ENCODE measurements around the gene LARP4B. TPM values are rescaled to one million over a fixed set of nuclear protein-coding genes. Genes with fewer than 3 reads are reported as not detected.

The LARP4B gene
- total RNA-seq, 3 donors from 2014 or later, result 97.5 to 155 (median 116) TPM

DNA sequence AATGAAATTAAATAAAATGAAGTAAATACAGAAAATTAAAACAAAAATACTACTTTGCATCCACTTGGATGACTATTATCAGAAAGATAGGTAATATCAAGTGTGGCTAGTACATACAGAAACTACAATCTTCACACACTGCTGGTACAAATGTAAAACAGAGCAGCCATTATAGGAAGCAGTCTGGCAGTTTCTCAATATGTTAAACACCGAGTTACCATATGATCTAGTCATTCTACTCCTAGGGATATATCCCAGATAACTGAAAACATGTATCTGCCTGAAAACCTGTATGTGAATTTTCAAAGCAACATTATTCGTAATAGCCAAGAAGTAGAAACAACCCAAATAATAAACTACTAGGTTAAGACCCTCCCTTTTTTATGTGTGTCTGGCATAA is 33.4 kb downstream of the LARP4B start:
- Histone ChIP-seq H3K4me1 (ENCODE audit: low read depth) (no peaks in the 10 kb centered on the region), H3K4me3 (no peak overlapping the region), H3K9me3 (no peaks in the 10 kb centered on the region), H3K36me3 (ENCODE audit: low read depth) (no peaks in the 10 kb centered on the region)
- TF ChIP-seq, protein P1, sequence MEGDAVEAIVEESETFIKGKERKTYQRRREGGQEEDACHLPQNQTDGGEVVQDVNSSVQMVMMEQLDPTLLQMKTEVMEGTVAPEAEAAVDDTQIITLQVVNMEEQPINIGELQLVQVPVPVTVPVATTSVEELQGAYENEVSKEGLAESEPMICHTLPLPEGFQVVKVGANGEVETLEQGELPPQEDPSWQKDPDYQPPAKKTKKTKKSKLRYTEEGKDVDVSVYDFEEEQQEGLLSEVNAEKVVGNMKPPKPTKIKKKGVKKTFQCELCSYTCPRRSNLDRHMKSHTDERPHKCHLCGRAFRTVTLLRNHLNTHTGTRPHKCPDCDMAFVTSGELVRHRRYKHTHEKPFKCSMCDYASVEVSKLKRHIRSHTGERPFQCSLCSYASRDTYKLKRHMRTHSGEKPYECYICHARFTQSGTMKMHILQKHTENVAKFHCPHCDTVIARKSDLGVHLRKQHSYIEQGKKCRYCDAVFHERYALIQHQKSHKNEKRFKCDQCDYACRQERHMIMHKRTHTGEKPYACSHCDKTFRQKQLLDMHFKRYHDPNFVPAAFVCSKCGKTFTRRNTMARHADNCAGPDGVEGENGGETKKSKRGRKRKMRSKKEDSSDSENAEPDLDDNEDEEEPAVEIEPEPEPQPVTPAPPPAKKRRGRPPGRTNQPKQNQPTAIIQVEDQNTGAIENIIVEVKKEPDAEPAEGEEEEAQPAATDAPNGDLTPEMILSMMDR (IDR thresholded peaks at IDR 0.05), result no peak
- ATAC-seq, result no peak
- DNase-seq, result no peak
- intact Hi-C loops (cut with DNase I, micrococcal nuclease), result no loop called here

DNA sequence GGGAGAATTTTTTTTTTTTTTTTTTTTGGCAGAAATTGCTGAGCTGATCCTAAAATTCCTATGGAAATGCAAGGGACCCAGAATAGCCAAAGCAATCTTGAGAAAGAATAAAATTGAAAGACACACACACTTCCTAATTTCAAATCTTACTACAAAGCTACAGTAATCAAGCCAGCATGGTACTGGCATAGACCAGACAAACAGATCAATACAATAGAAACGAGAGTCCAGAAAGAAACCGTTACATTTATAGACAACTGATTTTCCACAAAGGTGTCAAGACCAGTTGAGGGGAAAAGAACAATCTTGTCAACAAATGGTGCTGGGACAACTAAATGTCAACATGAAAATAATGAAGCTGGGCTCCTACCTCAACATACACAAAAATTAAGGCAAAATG is 34.5 kb downstream of the LARP4B start:
- no peak for ATAC-seq
- intact Hi-C loops (cut with DNase I, micrococcal nuclease), result no loop called here
- TF ChIP-seq, protein P1 (IDR thresholded peaks at IDR 0.05), result no peak

DNA sequence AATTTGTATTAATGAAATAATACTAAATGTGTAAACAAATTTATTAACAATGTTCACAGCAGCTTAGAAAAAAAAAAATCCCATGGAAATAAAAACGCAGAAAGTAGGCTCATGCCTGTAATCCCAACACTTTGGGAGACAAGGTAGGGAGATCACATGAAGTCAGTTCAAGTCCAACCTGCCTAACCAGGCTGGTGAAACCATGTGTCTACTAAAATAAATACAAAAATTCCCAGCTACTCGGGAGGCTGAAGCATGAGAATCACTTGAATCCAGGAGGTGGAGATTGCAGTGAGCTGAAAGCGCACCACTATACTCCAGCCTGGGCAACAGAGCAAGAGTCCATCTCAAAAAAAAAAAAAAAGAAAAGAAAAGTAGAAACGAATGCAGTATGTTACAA is 36.2 kb downstream of the LARP4B start:
- no peaks in the 10 kb centered on the region for H3K36me3 ChIP-seq (ENCODE audit: low read depth)
- DNase-seq (no peak), ATAC-seq (no peak)
- H3K4me1 ChIP-seq (ENCODE audit: low read depth), result no peaks in the 10 kb centered on the region
- intact Hi-C loops (cut with DNase I, micrococcal nuclease), result no loop called here
- H3K4me3 ChIP-seq, result no peak overlapping the region
- H3K9me3 ChIP-seq, result no peaks in the 10 kb centered on the region
- TF ChIP-seq, protein P1 (IDR thresholded peaks at IDR 0.05), result no peak

More for the DNA sequence above, 34.5 kb downstream of the LARP4B start:
- H3K36me3 ChIP-seq (ENCODE audit: low read depth), result no peaks in the 10 kb centered on the region
- H3K9me3 ChIP-seq, result no peaks in the 10 kb centered on the region
- no peak overlapping the region for H3K4me3 ChIP-seq
- DNase-seq, result no peak
- no peaks in the 10 kb centered on the region for H3K4me1 ChIP-seq (ENCODE audit: low read depth)

DNA sequence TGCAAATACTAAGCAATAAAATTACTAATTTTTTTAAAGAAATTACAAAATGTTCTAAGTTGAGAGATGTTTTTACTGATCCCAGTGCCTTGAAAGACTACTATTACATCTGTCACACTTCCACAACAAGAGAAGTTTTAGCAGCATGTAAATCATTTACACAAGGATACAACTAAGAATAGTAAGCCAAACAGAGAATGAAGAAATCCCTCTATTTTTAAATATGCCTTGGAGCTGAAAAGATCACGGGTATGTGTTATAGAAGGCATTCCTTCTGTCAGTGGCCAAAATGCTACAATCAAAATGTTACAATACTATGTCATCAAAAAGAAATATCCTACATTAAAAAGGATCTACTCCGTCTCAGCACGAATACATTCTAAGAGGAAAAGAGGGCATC is 52.6 kb downstream of the LARP4B start:
- Histone ChIP-seq H3K4me3 (no peak overlapping the region), H3K4me1 (ENCODE audit: low read depth) (no peaks in the 10 kb centered on the region), H3K9me3 (no peaks in the 10 kb centered on the region), H3K36me3 (ENCODE audit: low read depth) (peaks cover 15% of the 10 kb centered on the region)
- ATAC-seq (no peak), DNase-seq (no peak)
- TF ChIP-seq, protein P1 (IDR thresholded peaks at IDR 0.05), result no peak
- intact Hi-C loops (cut with DNase I, micrococcal nuclease), result no loop called here

DNA sequence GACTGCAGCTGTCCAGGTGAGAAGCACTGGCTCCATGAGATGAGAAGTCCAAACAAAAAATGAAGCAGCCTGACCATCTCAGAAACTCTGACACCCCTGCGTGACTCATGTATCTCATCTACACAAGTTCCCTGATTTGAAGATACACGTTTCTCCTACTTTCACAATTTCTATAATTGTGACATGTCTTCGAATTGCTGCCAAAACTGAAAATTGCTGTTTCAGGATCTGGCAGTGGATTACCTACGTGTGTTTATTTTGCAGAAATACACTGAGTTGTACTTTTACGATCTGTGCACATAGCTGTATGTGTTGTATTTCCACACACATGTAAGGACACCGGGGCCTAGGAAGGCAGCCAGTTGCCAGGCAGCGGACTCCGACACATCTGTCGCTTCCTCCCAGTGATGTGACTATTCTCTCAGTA is 53.2 kb downstream of the LARP4B start:
- DNase-seq, result no peak
- TF ChIP-seq, protein P1 (IDR thresholded peaks at IDR 0.05), result no peak
- H3K36me3 ChIP-seq (ENCODE audit: low read depth), result peaks cover 15% of the 10 kb centered on the region

DNA sequence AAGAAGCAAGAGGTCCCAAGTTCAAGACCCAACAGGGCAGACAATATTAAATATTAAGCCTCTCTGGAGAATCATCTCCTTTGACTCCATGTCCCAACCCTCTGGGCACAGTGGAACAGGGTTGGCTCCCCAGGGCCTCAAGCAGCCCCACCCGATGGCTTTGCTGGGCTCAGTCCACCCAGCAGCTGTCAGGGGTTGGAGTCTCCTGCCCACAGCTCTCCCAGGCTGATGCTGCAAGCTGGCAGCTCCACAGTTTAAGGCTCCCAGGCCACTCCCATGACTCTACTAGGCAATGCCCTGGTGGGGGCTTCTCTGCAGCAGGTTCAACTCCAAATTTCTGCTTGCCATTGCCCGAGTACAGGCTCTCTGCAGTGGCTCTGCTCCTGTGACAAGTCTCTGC is 55.1 kb downstream of the LARP4B start:
- ATAC-seq, result peak; percentile 11
- intact Hi-C loops (cut with DNase I, micrococcal nuclease), result no loop called here
- Histone ChIP-seq H3K36me3 (ENCODE audit: low read depth) (no peaks in the 10 kb centered on the region), H3K4me1 (ENCODE audit: low read depth) (no peaks in the 10 kb centered on the region), H3K9me3 (no peaks in the 10 kb centered on the region), H3K4me3 (no peak overlapping the region)
- TF ChIP-seq, protein P1 (IDR thresholded peaks at IDR 0.05), result no peak
- no peak for DNase-seq

More for the DNA sequence above, 53.2 kb downstream of the LARP4B start:
- peak; percentile 30 for ATAC-seq
- H3K4me1 ChIP-seq (ENCODE audit: low read depth), result no peaks in the 10 kb centered on the region
- H3K4me3 ChIP-seq, result no peak overlapping the region
- intact Hi-C loops (cut with DNase I, micrococcal nuclease), result no loop called here
- no peaks in the 10 kb centered on the region for H3K9me3 ChIP-seq
